Left renal pelvis (tissue), 4 donors: ENCODE results near the gene EXOG. TPM values are rescaled to one million over a fixed set of nuclear protein-coding genes. Genes with fewer than 3 reads are reported as not detected.
"Not testable (repeated sequence)": the region's sequence is repeated elsewhere in the genome, so short reads cannot be mapped to it uniquely, and the experiment has no call there.

Experiments used
- DNase-seq, 4 donors: peaks; one replicate each; pipeline ENCODE4 v3.0.0-alpha.2; 2013; ENCODE audit warnings: low read depth in 4 of 4, low spot score in 3 of 4
- polyA plus RNA-seq, 4 donors: library from polyadenylated mRNA; unstranded; fragments of 120-200 nt; gene quantifications; one replicate each; pipeline ENCODE4 v1.2.1, GENCODE V29; 2013; ENCODE audit not compliant: insufficient read length in 4 of 4

Gene EXOG
- polyA plus RNA-seq, 4 donors, result 14.1 to 18.0 (median 15.5) TPM

- no peak for DNase-seq
These were observed 65.8 kb downstream of the EXOG start for GRCh38 chr3:38561746-38562466.

GRCh38 chr3:38562467-38562925 is 66.4 kb downstream of the EXOG start:
- no peak for DNase-seq

GRCh38 chr3:38563070-38563885 is 67.1 kb downstream of the EXOG start:
- no peak for DNase-seq

- no peak for DNase-seq
These were observed 67.7 kb downstream of the EXOG start for GRCh38 chr3:38563886-38564270.

GRCh38 chr3:38564631-38565338 is 68.6 kb downstream of the EXOG start:
- DNase-seq, result no peak

- no peak for DNase-seq
These were observed 69.4 kb downstream of the EXOG start for GRCh38 chr3:38565339-38566214.

GRCh38 chr3:38566215-38566528 is 70.0 kb downstream of the EXOG start:
- DNase-seq, result no peak

- DNase-seq, result not testable (repeated sequence)
These were observed 70.7 kb downstream of the EXOG start for GRCh38 chr3:38566794-38567193.

GRCh38 chr3:38567498-38567897 is 71.4 kb downstream of the EXOG start:
- no peak for DNase-seq

GRCh38 chr3:38573111-38573510 is 77.0 kb downstream of the EXOG start:
- DNase-seq, result no peak

- no peak for DNase-seq
These were observed 77.4 kb downstream of the EXOG start for GRCh38 chr3:38573556-38573955.

GRCh38 chr3:38574411-38575278 is 78.5 kb downstream of the EXOG start:
- no peak for DNase-seq

GRCh38 chr3:38575279-38575843 is 79.2 kb downstream of the EXOG start:
- no peak for DNase-seq

Other genes starting within 250 kb of the EXOG start
- gene SLC22A13, start 230.5 kb upstream of the EXOG start, polyA plus RNA-seq, result 1 to 10 TPM in 3 of 4 donors, under 1 TPM in 1; 0.12 to 3.8 (median 2.1) TPM
- gene SLC22A14, start 214.0 kb upstream of the EXOG start, polyA plus RNA-seq, result under 1 TPM; 0.10 to 0.78 (median 0.44) TPM
- 10 to 100 TPM in 2 of 4 donors, 1 to 10 TPM in 2; 5.2 to 14.0 (median 9.4) TPM for gene XYLB, start 149.6 kb upstream of the EXOG start, polyA plus RNA-seq
- gene ACVR2B, start 42.5 kb upstream of the EXOG start, polyA plus RNA-seq, result 10 to 100 TPM in 3 of 4 donors, 1 to 10 TPM in 1; 6.8 to 21.2 (median 16.7) TPM
- 1 to 10 TPM in 2 of 4 donors, under 1 TPM in 2; 0.89 to 2.0 (median 1.0) TPM for gene SCN5A, start 153.3 kb downstream of the EXOG start, polyA plus RNA-seq